ENCODE measurements around the gene MTAP.
A peak's percentile ranks its signal among the peaks of the same experiment; 100 is the strongest.

Gene MTAP

DNA sequence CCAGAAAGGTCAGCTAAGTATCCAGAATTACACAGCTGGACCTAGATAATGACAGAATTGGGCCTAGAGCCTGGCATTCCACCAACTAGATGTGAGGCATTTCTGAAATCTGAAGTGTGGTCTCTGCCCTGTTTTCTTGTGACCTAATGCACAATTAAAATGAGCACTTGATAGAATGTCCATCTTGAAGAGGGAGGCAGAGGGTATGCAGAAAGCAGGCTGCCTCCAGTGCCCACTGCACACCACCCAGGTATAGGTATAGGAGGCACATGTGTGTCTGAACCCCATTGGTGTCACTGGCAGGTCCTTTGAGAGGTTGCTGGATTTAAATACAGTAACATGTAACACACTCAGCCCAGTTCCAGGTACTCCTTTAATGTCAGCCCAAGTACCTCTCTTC, 2.4 kb downstream of the MTAP start:
- no peak for DNase-seq (ENCODE audit: low read depth in 2 of 2)

DNA sequence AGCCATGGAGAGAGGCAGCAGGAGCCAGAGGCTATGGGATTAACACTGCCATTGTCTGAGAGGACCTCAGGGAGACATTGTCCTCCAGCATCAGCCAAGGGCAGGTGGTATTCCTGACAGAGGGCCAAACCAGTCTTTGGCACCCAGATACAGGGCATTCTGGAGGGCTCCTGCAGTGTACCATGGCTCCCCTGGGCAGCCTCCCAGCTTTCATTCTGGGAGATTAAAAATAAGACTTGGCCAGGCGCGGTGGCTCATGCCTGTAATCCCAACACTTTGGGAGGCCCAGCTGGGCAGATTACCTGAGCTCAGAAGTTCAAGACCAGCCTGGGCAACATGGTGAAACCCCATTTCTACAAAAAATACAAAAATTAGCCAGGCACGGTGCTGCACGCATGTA, 4.2 kb downstream of the MTAP start:
- no peak for DNase-seq (ENCODE audit: low read depth in 2 of 2)

GRCh38 chr9:21810388-21810787, 8.0 kb downstream of the MTAP start:
- no peak for DNase-seq (ENCODE audit: low read depth in 2 of 2)

GRCh38 chr9:21810881-21811280, 8.4 kb downstream of the MTAP start:
- DNase-seq (ENCODE audit: low read depth in 2 of 2) = no peak

DNA sequence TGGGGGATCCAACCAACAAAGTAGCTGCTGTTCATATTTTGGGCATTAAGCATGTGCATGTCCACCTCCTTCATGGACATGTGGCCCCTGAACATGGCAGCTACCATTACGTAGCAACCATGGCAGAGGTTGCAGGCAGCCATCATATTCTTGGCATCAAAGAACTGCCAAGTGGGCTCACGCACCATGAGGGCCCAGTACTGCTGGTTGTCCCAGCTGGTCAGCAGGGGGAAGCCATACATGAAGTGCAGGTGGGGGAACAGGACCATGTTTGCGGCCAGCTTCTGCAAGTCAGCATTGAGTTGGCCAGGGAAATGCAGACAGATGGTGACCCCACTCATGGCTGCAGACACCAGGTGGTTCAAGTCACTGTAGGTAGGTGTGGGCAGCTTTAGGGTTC, 9.5 kb downstream of the MTAP start:
- DNase-seq (ENCODE audit: low read depth in 2 of 2) = no peak

DNA sequence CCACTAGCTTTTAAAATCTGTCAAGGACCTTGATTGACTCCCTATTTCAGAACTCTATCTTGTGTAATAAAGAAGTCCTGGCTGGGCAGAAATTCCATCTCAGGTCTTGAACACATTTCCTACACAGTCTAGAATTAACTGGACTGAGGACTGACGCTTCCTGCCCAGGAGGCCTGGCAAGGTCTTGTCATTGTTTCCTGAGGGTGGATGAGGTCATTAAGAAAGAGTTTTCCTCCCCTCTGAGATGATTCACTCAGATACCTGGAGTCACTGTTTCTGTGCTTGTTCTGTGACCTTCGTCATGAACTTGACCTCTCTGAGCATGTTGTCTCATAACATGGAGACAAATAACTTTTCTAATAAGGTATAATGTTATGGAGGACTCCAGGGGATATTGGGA, 10.0 kb downstream of the MTAP start:
- DNase-seq (ENCODE audit: low read depth in 2 of 2) = no peak

DNA sequence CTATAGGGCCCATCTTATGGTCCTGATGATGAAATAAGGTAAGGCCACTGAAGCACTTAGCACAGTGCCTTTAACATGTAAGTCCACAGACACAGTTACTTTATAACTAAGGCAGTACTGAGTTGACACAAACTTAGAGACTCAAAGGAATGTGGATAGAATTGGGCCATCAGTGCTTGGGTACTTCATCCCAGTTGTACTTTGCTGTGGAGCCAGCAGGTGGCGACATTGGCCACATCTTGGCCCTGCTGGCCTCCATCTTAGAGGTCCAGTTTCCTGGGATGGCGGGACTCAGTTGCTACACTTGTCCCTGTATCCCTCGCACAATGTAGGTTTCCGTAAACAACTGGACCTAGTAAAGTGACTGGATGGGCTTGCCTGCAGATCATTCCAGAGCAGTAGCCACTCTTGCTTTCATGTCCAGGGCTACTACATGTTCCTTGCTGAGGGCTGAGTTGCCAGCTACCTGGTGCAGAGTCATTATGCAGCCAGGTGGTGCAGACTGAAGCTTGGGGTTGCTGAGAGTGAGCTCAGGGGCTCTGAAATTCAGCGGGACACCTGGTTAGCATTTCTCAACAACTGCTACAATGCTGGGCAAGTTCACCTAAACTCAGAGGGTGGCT, 10.6 kb downstream of the MTAP start:
- DNase-seq (ENCODE audit: low read depth in 2 of 2) = peak; percentile 33 to 54

- DNase-seq (ENCODE audit: low read depth in 2 of 2) = no peak
Measured at GRCh38 chr9:21813575-21814473, 11.4 kb downstream of the MTAP start.

DNA sequence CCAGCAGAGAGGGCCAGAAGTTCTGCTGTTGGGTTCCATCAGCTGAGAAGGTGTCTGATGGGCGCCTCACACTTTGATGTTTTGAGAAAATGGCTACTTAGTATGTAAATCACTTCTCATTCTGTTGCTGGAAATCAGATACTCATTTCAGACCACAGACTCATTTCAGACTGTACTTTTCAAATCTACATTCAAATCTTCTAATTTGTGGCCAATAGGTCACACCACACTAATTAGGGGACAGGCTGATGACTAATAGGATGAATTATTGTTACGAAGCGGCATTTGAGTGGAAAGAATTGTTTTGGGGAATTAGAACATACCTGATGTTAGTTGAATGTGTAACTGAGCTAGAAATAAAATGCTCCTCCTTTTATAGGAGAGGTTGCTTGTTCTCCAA, 13.2 kb downstream of the MTAP start:
- no peak for DNase-seq (ENCODE audit: low read depth in 2 of 2)

- DNase-seq (ENCODE audit: low read depth in 2 of 2) = no peak
Measured at GRCh38 chr9:21817176-21817575, 14.7 kb downstream of the MTAP start.

DNA sequence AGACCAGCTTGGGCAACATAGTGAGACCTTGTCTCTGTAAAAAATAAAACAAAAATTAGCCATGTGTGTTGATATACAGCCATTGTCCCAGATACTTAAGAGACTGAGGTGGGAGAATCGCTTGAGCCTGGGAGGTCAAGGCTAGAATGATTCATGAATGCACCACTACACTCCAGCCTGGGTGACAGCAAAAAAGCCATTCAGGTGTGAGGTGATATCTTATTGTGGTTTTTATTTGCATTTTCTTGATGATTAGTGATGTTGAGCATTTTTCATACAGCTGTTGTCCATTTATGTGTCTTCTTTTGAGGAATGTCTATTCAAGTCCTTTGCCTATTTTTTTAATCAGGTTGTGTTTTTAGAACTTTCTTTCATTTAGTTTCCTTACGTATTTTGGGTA, 23.2 kb downstream of the MTAP start:
- DNase-seq (ENCODE audit: low read depth in 2 of 2) = no peak

DNA sequence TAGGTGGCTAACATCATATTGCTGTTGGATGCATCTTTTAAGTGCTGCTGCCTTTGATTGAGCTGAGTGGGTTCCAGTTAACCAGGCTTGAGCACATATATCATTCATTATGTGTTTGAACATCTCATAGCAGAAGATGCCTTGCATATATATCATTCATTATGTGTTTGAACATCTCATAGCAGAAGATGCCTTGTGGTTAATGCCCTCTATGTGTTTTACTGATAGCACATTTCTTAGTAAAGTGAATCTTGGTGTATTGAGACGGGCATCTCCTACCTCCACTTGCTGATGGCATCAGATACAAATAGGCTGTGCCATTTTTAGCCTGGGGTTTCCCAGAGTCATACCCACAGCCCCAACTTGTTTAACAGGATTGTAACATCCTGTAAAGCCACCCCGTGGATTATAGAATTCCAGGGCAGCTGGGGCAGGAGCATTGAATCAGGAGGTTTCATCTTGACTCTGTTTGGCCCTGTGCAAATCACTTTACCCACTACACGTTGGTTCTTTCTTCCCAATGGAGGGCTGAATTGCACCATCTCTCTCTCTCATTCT, 26.5 kb downstream of the MTAP start:
- no peak for DNase-seq (ENCODE audit: low read depth in 2 of 2)

DNA sequence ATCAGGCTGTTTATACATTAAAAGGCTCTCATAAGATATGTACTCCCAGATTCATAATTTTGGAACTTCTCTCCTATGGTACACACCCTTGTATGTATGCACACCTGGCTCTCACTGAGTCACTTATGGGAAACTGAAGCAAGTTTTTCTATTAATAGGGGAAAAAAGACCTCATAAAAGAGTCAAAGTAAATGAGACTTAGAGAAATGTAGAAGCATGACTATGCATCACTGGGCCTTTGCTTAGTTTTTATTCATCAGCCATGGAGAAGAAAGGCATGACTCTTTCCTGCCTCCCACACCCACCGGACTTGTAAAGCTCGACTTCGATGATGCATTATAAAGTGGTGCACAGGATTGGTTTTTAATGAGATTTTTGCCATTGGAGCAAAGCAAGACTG, 28.2 kb downstream of the MTAP start:
- DNase-seq (ENCODE audit: low read depth in 2 of 2) = no peak

DNA sequence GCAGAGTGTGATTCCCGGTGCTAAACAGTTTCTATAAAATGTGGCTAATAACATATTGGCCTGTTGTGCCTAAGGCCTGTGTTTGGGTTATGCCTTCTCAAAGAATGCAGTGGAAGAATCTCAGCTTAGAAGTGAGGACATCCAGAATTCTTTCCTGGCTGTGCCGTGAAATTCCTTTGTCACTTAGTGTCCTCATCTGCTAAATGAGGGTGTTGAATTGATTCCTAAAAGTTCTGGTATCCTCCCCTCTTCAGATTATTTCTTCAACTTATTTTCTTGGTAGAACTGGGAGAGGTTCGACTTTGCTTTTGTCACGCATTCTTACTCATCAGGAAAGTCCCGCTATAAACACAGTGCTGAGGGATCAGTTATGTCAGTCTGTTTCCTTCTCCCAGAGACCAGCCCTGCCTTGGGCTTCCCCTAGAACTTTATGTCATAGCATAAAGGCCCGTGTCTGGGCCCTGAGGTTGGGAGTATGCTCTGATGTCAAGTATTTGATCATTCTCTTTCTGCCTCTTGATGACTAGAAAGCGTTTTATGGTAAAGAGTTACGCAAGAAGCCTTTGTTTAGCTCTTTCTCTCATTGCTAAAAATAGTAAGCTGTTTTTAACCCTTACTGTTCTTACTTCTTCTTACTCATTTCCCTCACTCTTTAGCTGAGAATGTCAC, 29.5 kb downstream of the MTAP start:
- DNase-seq (ENCODE audit: low read depth in 2 of 2) = peak in 1 of 2 donors; percentile 17

- DNase-seq (ENCODE audit: low read depth in 2 of 2) = no peak
Measured at GRCh38 chr9:21833090-21833801, 30.8 kb downstream of the MTAP start.

DNA sequence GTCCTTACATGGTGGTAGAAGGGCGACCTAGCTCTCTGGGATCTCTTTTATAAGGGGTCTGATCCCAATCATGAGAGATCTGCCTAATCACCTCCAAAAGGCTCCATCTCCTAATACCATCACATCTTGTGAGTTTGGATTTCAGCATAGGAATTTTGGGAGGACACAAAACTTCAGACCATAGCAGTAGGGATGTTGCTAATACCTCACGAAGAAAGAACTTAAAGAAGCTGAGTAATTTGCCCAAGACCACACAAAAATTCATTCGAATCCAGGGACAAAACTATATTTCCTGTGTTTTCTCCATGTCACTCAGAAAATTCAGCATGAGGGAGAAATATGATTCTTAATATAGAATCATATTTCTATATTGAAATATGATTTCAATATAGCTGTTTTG, 32.7 kb downstream of the MTAP start:
- no peak for DNase-seq (ENCODE audit: low read depth in 2 of 2)

- no peak for DNase-seq (ENCODE audit: low read depth in 2 of 2)
Measured at GRCh38 chr9:21836437-21837161, 34.2 kb downstream of the MTAP start.

DNA sequence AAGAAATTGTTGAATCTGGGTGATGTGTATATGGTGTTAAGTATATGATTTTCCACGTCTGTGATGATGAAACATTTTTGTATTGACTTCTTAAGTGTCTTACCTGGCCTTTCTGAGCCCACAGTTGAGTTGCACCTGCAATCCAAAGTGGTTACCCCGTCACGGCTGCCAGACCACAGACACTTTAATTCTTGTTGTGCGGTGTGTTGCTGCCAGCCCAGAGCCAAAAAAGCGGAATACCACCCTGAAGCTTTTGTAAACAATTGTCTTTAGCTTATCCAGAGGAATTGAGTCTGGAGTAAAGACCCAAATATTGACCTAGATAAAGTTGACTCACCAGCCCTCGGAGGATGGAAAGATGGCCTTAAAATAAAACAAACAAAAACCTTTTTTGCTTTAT, 35.1 kb downstream of the MTAP start:
- DNase-seq (ENCODE audit: low read depth in 2 of 2) = no peak

GRCh38 chr9:21840647-21841046, 38.2 kb downstream of the MTAP start:
- no peak for DNase-seq (ENCODE audit: low read depth in 2 of 2)

DNA sequence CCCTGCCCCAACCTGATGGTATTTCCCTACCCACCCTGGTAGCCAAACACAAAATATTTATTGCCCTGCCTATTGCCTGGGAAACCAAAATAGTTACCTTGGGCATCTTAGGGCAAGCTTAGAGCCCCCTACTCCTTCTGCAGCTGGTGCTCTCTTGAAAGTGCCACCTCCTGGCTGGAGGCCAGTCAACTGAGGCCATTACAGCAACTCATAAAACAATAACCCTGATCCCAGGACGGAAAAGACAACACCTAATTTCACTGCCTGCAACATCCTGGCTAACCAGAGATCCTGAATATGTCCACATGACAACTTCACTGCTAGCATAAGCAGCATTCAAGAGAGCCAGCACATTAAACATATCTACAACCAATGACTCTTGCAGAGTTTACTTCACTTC, 38.7 kb downstream of the MTAP start:
- no peak for DNase-seq (ENCODE audit: low read depth in 2 of 2)

DNA sequence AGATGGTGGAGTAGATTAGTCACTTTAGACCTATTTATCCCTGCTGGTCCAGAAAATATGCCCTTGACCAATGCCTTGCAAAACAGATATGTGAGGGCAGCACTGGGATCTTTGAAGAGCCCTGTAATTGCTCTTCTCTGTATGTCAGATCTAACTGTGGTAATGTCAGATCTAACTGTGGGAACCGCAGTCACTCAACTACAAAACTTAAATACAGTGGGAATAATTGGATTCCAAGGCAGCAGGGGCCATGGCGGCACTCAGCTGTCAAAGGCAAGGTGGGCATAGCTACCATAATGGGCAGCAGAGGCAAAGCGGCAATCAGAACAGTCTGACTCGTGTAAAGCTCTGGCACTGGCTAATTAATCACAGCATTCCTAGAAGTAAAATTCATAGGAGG, 46.2 kb downstream of the MTAP start:
- no peak for DNase-seq (ENCODE audit: low read depth in 2 of 2)

All from stimulated activated CD8-positive, alpha-beta memory T cell treated with anti-CD3 and anti-CD28 coated beads, Interleukin-2, amount 100 ng/mL, for 48 hours (primary cell).